SIG-M5 treated with dmso at 0.1 percent for 504 hours (cell line): ENCODE data around the gene FAM193B.

Experiments
- DNase-seq: peaks from one replicate; lab custom pipeline; 2025; ENCODE audit not compliant: unreplicated experiment; lab: John Stamatoyannopoulos, UW

Gene FAM193B

GRCh38 chr5:177501874-177502678, 52.3 kb downstream of the FAM193B start:
- DNase-seq, result peak; percentile 70

GRCh38 chr5:177500685-177501522, 53.5 kb downstream of the FAM193B start:
- DNase-seq, result peak; percentile 74

- DNase-seq, result no peak
Observed at GRCh38 chr5:177499842-177500241, 54.5 kb downstream of the FAM193B start.

GRCh38 chr5:177498013-177498787, 56.2 kb downstream of the FAM193B start:
- DNase-seq, result no peak

GRCh38 chr5:177497292-177498012, 56.9 kb downstream of the FAM193B start, which contains the start of gene PDLIM7:
Gene PDLIM7 (minus strand): TSS chr5:177497604. CDS start chr5:177496512, 1,092 bp downstream.
- peak; percentile 96 for DNase-seq

- no peak for DNase-seq
Observed at GRCh38 chr5:177496727-177497291, 57.6 kb downstream of the FAM193B start.

- peak; percentile 29 for DNase-seq
Observed at GRCh38 chr5:177496070-177496726, 58.2 kb downstream of the FAM193B start.

GRCh38 chr5:177495243-177496060, 58.9 kb downstream of the FAM193B start:
- DNase-seq, result peak; percentile 56

- DNase-seq, result peak; percentile 89
Observed at GRCh38 chr5:177494346-177495195, 59.8 kb downstream of the FAM193B start.

- DNase-seq, result no peak
Observed at GRCh38 chr5:177493795-177494345, 60.5 kb downstream of the FAM193B start.

- DNase-seq, result no peak
Observed at GRCh38 chr5:177492841-177493240, 61.5 kb downstream of the FAM193B start.

GRCh38 chr5:177491983-177492746, 62.2 kb downstream of the FAM193B start:
- no peak for DNase-seq

GRCh38 chr5:177491429-177491945, 62.9 kb downstream of the FAM193B start:
- no peak for DNase-seq

GRCh38 chr5:177490992-177491391, 63.4 kb downstream of the FAM193B start:
- DNase-seq, result no peak

- no peak for DNase-seq
Observed at GRCh38 chr5:177490311-177490991, 63.9 kb downstream of the FAM193B start.

- DNase-seq, result no peak
Observed at GRCh38 chr5:177489119-177489716, 65.1 kb downstream of the FAM193B start.
